NCI-H1092 (cell line): ENCODE results near the gene FBH1.
"Not testable (repeated sequence)": the region's sequence is repeated elsewhere in the genome, so short reads cannot be mapped to it uniquely, and the experiment has no call there.

Source experiments
- DNase-seq: peaks from one replicate; lab custom pipeline; 2025; lab: John Stamatoyannopoulos, UW

The FBH1 gene

DNA sequence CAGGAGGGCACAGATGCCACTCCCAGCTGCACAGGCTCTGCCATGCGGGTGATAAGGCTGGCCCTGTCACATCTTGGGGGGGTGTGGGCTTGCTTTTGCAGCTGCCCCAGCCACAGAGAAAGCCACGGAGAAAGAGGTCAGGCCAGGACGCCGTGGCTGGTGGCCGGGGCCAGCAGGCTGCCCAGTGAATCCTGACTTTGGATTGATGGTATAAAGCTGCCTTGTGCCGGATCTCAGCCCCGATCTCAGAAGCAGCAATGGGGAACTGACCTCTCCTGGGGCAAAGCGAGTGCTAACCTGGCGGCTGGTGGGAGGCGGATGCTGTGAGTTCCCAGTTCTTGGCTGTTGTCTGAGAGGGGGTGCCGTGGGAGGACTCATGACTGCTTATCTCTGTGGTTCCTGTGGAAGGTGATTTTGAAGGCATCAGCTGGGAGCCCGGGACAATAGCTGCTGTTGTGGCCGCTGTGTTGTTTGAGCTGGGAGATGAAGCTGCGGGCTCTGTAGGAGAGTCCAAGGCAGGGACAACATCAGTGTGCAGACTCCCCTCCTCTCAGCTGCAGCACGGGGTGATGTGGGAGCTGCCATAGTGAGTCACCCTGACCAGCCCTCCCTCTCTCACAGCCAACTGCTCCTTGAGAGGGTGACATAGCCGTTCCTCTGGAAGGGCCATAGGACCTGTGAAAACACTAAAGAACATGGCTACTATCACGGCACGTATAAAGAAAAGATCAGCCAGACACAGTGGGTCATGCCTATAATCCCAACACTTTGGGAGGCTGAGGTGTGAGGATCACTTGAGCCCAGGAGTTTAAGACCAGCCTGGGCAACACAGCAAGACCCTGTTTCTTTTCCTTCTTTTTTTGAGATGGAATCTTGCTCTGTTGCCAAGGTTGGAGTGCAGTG is 70.3 kb downstream of the FBH1 start:
- DNase-seq = no peak

DNA sequence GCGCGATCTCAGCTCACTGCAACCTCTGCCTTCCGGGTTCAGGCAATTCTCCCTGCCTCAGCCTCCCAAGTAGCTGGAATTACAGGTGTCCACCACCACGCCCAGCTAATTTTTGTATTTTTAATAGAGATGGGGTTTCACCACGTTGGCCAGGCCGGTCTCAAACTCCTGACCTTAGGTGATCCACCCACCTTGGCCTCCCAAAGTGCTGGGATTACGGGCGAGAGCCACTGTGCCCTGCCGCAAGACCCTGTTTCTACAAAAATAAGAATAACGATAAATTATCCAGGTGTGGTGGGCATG is 70.9 kb downstream of the FBH1 start:
- DNase-seq = not testable (repeated sequence)

DNA sequence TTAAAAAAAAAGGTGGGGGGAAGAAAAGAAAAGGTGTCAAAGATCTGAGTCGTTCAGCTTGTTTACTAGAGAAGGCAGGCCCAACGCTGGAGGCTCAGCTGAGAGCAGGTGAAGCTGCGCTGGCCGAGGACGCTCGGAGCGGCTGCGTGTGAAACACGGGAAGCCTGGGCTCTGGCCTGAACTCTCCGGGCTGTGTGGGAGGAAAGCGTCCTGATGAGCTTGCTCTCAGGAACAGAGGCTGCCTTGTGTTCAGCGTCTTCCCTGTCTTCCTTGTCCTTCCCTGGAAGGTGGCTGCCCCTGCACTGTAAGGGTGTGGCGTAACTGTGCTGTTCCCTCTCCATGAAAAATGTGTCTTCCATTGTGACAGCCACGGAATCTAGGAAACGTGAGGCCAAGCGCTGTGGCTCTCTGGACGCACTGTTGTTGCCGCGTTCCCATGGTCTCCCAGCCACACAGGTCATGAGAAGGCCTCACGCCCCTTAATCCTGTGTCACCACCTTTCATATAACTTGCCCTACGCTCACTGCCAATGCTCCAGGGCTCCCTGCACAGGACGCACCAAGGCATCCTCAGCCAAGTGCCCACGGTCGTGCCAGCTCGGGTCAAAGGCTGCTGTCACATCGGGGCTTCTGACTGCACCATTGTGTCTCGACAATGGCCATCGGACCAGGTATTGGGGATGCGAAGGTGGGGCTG is 71.5 kb downstream of the FBH1 start:
- DNase-seq = no peak

DNA sequence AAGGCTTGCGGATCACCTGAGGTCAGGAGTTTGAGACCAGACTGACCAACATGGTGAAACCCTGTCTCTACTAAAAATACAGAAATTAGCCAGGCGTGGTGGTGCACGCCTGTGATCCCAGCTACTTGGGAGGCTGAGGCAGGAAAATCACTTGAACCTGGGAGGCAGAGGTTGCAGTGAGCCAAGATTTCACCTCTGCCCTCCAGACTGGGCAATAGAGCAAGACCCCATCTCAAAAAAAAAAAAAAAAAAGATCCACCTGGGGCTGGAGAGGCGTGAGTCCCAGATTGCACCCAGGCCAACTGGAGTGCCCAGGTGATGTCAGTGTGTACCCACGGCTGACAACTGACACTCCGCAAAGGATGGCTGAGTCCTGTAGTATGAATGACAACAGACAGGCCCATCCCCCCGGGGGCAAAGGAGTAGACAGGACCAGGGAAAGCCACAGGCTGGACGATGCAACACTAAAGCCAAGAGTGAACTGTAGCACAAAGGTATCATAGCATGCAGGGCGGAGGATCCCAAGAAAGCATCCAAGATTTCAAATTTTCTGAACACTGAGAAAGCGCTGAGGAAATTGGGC is 72.4 kb downstream of the FBH1 start:
- not testable (repeated sequence) for DNase-seq

DNA sequence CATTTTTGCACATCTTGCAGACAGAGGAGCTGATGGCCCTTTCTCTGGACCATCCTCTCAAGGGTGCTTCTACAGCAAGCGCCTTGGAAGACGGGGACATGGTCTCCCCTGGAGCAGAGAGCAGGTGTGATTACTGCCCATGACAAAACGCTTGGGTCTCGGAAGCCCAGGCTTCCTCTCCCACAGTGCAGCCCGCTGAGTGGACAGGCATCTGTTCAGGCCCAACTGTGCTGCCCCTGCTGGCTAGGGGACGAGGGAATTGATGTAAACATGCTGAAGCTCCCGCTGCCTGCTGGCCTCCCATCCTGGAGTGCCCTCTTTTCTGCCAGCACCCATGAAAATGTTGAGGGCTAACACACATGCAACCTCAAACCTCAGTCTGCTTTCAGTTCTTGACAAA is 73.0 kb downstream of the FBH1 start:
- DNase-seq = no peak

DNA sequence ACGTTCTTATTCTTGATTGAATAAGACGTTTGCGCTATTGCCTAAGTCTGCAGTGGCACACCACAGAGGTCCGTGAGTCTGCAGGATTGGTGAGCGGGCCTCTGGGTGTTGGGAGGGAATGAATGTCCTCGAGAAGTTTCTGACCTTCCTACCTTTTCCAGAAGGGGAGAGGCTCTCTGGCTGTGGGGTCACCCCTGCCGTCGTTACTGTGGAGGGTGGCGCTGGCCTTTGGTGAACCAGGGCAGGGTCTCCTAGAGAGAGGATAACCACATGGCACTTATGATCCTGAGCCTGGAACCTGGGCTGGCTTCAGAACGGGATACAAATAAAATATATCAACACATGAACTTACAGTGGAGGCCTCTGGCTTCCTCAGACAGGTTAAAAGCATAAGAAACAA is 73.5 kb downstream of the FBH1 start:
- DNase-seq = no peak

DNA sequence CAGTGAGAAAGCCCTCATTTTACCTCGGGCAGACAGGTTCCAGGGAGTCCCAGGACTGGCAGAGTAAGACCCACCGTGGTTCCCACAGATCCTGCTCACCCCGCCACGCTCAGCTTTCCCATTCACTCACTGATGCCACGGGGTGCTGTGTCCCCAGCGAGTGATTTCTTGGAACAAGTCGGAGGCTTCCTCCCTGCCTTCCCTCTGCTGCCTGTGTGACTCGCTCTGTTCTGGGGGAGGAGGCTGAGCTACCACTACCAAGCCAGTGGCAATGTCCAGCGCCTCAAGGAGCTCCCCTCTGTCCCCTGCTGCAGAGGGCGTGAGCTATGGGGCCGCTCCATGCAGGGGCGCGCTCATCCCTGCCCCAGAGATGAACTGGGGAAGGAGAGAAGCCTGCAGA is 74.7 kb downstream of the FBH1 start:
- DNase-seq = no peak

DNA sequence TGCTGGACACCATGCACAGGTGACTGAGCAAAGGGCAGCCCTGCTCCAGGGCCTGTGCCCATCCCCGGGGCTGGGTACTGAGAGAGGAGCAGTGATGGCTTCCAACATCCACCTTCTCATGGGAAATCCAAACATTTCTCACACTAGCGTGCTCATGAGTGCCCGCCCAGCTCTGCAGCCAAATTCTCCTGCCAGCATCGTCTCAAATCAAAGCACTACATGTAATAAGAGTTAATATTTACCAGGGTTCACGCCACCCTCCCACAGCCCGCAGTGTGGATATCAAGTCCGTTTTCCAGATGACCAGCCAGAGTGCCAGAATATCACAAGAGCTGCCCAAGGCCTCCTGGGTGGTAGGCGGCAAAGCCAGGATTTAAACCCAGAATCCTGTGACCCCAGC is 75.2 kb downstream of the FBH1 start:
- no peak for DNase-seq

DNA sequence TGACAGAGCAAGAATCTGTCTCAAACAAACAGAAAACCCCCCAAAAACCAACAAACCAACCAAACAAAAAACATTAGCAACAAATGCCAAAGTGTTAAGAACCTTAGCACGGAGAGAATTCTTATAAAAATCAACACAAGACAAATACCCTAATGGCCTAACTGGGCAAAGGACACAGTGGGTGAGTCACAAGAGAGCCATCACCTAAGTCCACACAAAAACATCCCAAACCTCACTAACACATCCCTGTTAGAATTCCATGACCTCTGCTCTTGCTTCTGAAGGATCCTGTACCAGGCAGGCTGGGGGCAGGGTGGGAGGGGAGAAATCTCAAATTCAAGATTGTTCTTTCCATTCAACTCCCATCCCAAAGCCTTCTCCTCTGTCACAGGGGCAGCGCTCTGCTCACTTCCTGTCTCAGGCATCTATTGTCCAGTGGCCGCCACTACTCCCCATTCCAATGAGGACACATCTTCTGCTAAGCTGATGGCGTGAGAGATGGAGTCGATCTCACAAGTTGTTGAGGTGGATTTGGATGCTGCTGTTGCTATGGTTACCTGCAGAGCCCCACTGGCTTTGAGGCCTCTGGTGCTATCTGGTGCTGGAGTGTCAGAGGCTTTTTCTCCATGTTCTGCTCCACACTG is 78.1 kb downstream of the FBH1 start:
- DNase-seq = no peak

DNA sequence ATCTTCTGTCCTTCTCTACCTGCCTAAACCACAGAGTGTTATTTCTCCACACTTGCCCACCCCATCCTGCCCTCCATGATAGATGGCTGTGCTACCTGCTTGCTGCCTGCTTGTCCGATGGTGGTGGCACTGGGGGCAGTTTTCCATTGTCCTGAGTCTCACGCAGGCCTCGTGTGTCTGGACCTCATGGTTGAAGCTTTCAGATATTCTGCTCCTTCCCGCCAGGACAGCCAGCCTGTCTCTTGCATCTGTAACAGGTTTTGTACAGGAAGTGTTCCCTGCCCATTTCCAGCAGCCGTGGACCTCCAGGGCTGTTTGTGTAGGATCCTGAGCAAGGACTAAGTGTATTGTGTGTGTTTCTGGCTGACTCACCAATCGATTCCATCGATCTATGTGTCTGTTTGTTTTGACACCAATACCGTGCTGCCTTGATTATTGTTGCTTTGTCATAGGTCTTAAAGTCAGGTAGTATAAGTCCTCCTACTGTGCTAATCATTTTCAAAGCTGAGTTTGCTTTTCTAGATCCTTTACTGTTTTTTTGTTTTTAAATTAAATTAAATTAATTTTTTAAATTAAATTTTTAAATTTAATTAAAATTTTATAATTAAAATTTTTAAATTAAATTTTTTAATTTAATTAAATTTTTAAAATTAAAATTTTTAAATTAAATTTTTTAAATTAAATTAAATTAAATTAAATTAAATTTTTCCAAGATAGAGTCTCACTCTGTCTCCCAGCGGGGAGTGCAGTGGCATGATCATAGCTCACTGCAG is 78.8 kb downstream of the FBH1 start:
- DNase-seq = no peak

GRCh38 chr10:5970066-5970465 is 80.0 kb downstream of the FBH1 start:
- DNase-seq = no peak

GRCh38 chr10:5970527-5970926 is 80.5 kb downstream of the FBH1 start:
- DNase-seq = no peak

GRCh38 chr10:5971315-5971832 is 81.3 kb downstream of the FBH1 start:
- DNase-seq = no peak

GRCh38 chr10:5971886-5972285 is 81.8 kb downstream of the FBH1 start:
- no peak for DNase-seq

DNA sequence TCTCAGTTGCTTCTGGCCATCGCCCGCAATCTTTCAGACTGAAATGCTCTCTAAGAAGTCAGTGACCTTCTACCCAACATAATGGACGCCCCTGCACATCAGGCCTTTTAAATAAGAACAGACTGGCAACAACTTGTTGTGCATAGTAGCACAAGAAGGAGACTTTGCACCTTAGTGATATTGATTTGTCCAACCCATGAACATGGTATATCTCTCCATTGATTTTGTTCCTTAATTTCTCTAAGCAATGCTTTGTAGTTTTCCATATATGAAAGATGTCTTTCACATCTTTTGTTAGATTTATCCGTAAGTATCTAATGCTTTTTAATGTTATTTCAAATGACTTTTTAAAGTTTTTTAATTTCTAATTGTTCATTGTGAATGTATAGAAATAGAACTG is 83.0 kb downstream of the FBH1 start:
- no peak for DNase-seq

DNA sequence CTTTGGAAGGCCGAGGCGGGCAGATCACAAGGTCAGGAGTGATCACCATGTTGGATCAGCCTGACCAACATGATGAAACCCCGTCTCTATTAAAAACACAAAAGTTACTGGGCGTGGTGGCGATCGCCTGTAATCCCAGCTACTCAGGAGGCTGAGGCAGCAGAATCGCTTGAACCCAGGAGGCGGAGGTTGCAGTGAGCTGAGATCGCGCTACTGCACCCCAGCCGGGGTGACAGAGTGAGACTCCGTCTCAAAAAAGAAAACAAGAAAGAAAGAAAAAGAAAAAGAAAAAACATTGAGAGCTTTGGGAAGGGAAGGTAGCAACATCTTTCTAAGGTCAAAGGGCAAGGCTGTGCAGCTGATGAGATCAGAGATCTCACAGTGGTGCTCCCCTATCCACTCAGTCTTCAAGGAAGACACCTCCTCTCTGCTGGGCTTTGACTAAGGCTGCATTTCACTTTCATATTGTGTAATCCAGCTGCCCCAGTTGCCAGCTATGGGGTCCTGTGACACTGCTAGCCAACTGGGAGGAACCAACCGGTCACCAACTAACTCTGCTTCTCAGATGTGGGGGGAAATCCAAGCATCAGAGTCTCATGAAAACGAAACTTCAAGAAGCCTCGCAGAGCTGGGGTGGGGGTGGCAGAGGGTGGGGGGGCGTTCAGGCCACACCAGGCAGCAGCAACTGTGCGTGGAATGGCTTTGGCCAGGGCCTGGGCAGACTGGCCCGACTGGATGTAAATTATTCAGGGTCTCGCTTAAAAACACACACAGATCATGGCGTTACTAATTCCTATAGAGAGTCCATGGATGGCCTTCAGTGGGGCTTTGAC is 85.8 kb downstream of the FBH1 start:
- DNase-seq = no peak

- DNase-seq = no peak
These were observed 86.7 kb downstream of the FBH1 start for GRCh38 chr10:5976512-5977470.

GRCh38 chr10:5977471-5978229 is 87.6 kb downstream of the FBH1 start, which contains the start of gene IL15RA:
Gene IL15RA, minus strand, starts transcription at chr10:5977543. Its CDS starts 51 bp downstream, at chr10:5977492.
- no peak for DNase-seq

DNA sequence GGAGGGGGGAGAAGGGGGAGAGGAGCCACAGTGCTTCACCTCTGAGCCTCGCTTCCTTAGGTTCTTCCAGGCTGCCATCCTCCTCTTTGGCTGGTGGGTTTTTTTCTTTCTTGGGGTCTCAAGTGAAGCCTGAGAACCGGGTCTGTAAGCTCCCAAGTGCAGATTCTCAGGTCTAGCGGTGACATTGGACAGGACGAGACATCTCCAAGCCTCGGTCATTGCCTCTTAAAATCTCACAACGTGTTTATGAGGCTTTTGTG is 88.1 kb downstream of the FBH1 start:
- DNase-seq = no peak
